ENCODE measurements around the gene ITGAL. TPM values are rescaled to one million over a fixed set of nuclear protein-coding genes. Genes with fewer than 3 reads are reported as not detected.

The ITGAL gene
- total RNA-seq, 1 experiment from 2014 or later = not detected

GRCh38 chr16:30491744-30492308 lies 19.3 kb downstream of the ITGAL start:
- no peaks in the 10 kb centered on the region for H3K27me3 ChIP-seq (ENCODE audit: insufficient read depth, low read length)
- no peak overlapping the region for H3K9ac ChIP-seq (ENCODE audit: extremely low read depth, insufficient read length, low read length)
- H3K23me2 ChIP-seq (ENCODE audit: insufficient read length, low read depth, low read length, poor library complexity, severe bottlenecking) = no peaks in the 10 kb centered on the region
- H3K79me1 ChIP-seq (ENCODE audit: insufficient read depth, low read depth, low read length, poor library complexity, severe bottlenecking) = no peaks in the 10 kb centered on the region
- TF ChIP-seq CTCF (conservative IDR thresholded peaks at IDR 0.05) = no peak
- H3K14ac ChIP-seq (ENCODE audit: insufficient read depth, low read length) = no peak overlapping the region
- no peak for DNase-seq
- Mint-ChIP-seq H3K36me3 (ENCODE audit: insufficient read depth in 1 of 3, low read depth in 3 of 3) (no peaks in the 10 kb centered on the region), H3K27me3 (ENCODE audit: low read depth) (peaks cover 17% of the 10 kb centered on the region), H3K4me1 (peaks cover 14 to 24% of the 10 kb centered on the region in 2 experiments), H3K9me3 (no peaks in the 10 kb centered on the region; a peak in 3 of 5 replicates), H3K4me3 (no peak overlapping the region), H3K27ac (no peak overlapping the region)
- no peak overlapping the region for H2BK5ac ChIP-seq (ENCODE audit: insufficient read length, low read length)
- H4K5ac ChIP-seq (ENCODE audit: insufficient read length, low read depth, low read length) = no peak overlapping the region
- H2BK15ac ChIP-seq (ENCODE audit: low read depth, low read length) = no peak overlapping the region
- H3K18ac ChIP-seq (ENCODE audit: insufficient read length, low read depth, low read length) = no peak overlapping the region
- no peak overlapping the region for H2BK12ac ChIP-seq (ENCODE audit: insufficient read length, low read depth, low read length)
- no peak overlapping the region for H2BK120ac ChIP-seq (ENCODE audit: low read depth, low read length, poor library complexity, severe bottlenecking)
- H2BK20ac ChIP-seq (ENCODE audit: low read depth, low read length, poor library complexity, severe bottlenecking) = no peak overlapping the region
- no peaks in the 10 kb centered on the region for H3K79me2 ChIP-seq (ENCODE audit: insufficient read depth, low read length)
- H3K9me3 ChIP-seq (ENCODE audit: control insufficient read depth, low read depth, low read length) = no peaks in the 10 kb centered on the region
- no peak overlapping the region for H4K8ac ChIP-seq (replicated peaks; ENCODE audit: insufficient read length, low read depth, low read length)
- no peak overlapping the region for H3K4me2 ChIP-seq (ENCODE audit: insufficient read depth, insufficient read length, low read length)
- no peak overlapping the region for H3K27ac ChIP-seq (ENCODE audit: insufficient read length, low read depth, low read length)
- no peak overlapping the region for H2AK5ac ChIP-seq (ENCODE audit: insufficient read length, low read length)
- no peak overlapping the region for H3K56ac ChIP-seq (ENCODE audit: insufficient read length, low read depth, low read length)
- no peak overlapping the region for H4K91ac ChIP-seq (ENCODE audit: insufficient read length, low read depth, low read length)
- no peaks in the 10 kb centered on the region; the same call in 1 of the 2 replicates for H3K4me1 ChIP-seq (ENCODE audit: insufficient read depth, low read length)
- H3K23ac ChIP-seq (ENCODE audit: insufficient read length, low read depth, low read length) = no peak overlapping the region
- no peaks in the 10 kb centered on the region for H4K20me1 ChIP-seq (ENCODE audit: control insufficient read depth, insufficient read depth, insufficient read length)
- no peak overlapping the region for H3T11ph ChIP-seq (ENCODE audit: low read length)
- WGBS (ENCODE audit: extremely low coverage, insufficient read length, low lambda C conversion rate) = no CpG with 5 or more reads among the region's 6 CpGs
- no peak overlapping the region for H2AFZ ChIP-seq (ENCODE audit: low read length)
- no peak overlapping the region for H3K4ac ChIP-seq (ENCODE audit: low read depth, low read length)

Data from H9 (cell line).